Stimulated activated CD8-positive, alpha-beta memory T cell treated with anti-CD3 and anti-CD28 coated beads, Interleukin-15, amount 100 ng/mL, for 4 hours (primary cell): Measurements from ENCODE around the gene ACOT12.
"Not testable (repeated sequence)": the region's sequence is repeated elsewhere in the genome, so short reads cannot be mapped to it uniquely, and the experiment has no call there.

ENCODE experiments used
- DNase-seq, 2 donors: peaks; one replicate each; pipeline ENCODE4 v3.0.0-alpha.2; 2020; ENCODE audit warnings: low read depth in 2 of 2

Gene ACOT12

GRCh38 chr5:81338213-81338612, 55.7 kb downstream of the ACOT12 start:
- not testable (repeated sequence) for DNase-seq

DNA sequence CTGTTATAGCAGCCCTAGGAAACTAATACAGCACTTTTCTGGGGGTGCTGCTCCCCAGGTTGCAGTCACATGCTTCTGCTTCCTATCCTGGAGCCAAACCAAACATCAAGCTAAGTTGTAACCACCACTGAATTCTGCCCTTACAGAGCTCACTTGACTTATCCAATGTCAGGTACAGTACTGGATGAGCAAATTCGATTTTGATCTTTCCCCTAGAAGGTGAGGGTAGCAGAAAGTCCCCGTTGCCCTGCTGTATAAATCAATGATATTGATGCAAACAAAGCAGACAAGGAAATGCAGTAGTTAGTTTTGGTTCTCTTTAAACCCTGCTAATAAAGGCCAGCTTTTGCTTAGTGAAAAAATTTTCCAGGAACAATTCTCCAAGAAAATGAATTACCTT, 56.1 kb downstream of the ACOT12 start:
- DNase-seq, result no peak

DNA sequence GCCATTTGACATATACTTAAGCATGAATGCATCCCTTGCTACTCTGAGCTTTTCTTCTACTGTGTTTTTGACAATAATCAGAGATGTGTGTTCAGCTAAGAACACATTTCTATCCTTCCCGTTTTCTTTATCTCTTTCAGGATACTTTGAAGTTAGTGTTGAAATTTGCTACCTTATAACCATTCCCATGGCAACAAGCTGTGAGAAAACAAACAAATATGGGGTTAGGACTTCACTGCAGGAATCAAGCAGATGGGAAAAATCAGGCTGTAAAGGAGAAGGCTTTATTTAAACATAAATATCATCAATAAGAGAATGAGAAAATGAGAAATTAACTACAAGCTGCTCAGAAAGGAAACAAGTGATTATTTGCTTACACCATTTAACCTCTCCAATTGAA, 57.4 kb downstream of the ACOT12 start:
- no peak for DNase-seq

- DNase-seq, result no peak
Measured at GRCh38 chr5:81335946-81336345, 58.0 kb downstream of the ACOT12 start.

- DNase-seq, result no peak
Measured at GRCh38 chr5:81334304-81335061, 59.5 kb downstream of the ACOT12 start.

DNA sequence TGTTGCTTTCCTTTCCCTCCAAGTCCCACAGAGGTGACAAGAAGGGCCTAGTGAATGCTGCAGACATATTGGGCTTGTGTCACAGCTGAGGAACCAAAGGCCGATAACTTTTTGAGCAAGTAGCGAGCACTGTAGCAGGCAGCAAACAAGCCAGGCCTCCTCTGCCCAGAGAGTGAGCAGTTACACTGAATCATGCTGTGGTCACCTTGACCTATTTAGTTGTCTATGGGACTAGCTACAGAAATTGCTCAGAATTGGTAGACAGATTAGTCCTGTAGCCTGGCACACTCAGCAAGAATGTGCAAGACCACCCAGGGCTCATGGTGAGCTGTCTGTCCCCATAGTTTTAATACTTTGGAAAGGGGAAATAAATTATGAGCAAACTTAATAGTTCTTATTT, 67.4 kb downstream of the ACOT12 start:
- DNase-seq, result no peak

GRCh38 chr5:81317536-81317935, 76.4 kb downstream of the ACOT12 start:
- DNase-seq, result no peak

GRCh38 chr5:81316571-81316970, 77.4 kb downstream of the ACOT12 start:
- DNase-seq, result no peak

DNA sequence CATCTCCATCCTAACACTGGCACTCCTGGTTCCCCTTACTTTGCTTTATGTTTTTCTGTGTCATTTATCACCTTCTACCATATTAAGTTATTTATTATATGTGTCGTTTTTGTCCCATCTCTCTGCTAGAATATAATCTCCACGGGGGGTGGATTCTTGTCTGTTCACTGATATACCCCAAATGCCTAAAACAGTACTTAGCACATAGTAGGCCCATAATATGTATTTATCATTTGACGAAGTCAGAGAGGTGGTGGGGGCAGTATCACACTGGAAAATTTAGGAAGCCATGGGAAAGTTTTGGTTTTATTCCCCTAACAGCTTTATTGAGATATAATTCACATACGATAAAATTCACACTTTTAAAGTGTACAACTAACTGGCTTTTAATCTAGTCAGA, 78.1 kb downstream of the ACOT12 start:
- no peak for DNase-seq

- DNase-seq, result no peak
Measured at GRCh38 chr5:81315336-81315735, 78.6 kb downstream of the ACOT12 start.

DNA sequence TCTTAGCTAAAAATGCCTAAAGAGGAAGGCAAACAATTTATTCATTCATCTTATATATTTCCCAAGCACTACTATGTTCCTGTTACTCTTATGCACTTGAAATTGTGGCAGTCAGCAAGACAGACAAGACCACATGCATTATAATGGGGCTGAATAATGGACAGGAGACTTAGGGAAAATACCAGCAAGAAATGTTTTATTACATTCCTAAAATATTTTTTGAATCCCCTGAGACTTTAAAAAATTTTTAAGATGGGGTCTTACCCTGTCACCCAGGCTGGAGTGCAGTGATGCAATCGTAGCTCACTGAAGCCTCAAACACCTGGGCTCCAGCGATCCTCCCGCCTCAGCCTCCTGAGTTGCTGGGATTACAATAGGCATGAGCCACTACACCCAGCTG, 79.4 kb downstream of the ACOT12 start:
- DNase-seq, result no peak

DNA sequence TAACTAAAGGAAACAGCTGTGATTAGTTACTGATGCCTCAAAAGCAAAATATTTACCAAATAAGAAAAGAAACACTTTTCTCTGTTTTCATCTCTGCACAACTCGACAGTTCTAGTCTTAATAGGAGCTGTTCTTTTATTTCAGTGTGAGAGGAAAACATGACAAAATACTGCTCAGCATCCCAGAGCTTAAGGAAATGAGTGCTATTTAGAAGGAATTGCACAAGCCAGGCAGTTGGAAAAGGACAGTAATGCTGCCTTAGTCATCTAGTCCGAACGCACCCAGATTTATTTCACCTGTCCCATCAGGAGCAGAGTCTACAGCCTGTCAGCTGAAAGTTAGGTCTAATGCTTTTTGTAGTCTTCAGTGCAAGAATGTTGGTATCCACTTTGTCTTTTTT, 80.2 kb downstream of the ACOT12 start:
- DNase-seq, result no peak

- DNase-seq, result no peak
Measured at GRCh38 chr5:81313278-81313677, 80.7 kb downstream of the ACOT12 start.

DNA sequence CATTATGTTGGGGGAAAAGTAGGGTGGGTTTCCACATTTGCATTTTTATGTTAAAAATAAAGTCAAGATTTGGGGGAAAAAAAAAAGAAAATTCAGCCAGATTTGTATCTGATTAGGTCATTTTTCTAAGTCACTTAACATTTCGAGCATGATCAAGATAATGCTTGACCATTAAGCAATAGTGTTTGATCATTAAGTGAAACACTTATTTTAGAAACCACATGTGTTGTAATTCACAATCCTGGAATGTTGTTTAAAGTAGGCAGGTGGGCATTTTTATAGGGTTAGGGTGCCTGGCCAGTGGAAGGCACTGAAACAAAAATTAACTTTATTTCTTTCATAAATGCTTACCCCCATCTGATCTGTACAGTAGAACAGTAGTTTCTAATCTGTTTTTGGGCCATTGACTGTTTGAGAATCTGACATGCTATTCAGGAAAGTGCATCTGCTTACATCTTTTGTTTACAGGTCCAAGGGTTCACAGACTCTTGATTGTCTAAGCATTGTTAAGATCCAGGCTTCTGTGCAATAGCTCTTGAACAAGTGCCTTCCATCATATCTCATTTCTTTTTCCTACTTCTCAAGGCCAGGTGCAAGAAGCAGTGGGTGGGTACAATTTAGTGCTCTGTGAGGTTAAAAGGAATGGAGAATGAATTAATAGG, 83.4 kb downstream of the ACOT12 start:
- DNase-seq, result no peak

GRCh38 chr5:81308836-81309235, 85.1 kb downstream of the ACOT12 start:
- DNase-seq, result no peak

GRCh38 chr5:81305785-81306184, 88.1 kb downstream of the ACOT12 start:
- DNase-seq, result no peak

- no peak for DNase-seq
Measured at GRCh38 chr5:81303563-81303962, 90.4 kb downstream of the ACOT12 start.

GRCh38 chr5:81302596-81302995, 91.3 kb downstream of the ACOT12 start:
- no peak for DNase-seq

DNA sequence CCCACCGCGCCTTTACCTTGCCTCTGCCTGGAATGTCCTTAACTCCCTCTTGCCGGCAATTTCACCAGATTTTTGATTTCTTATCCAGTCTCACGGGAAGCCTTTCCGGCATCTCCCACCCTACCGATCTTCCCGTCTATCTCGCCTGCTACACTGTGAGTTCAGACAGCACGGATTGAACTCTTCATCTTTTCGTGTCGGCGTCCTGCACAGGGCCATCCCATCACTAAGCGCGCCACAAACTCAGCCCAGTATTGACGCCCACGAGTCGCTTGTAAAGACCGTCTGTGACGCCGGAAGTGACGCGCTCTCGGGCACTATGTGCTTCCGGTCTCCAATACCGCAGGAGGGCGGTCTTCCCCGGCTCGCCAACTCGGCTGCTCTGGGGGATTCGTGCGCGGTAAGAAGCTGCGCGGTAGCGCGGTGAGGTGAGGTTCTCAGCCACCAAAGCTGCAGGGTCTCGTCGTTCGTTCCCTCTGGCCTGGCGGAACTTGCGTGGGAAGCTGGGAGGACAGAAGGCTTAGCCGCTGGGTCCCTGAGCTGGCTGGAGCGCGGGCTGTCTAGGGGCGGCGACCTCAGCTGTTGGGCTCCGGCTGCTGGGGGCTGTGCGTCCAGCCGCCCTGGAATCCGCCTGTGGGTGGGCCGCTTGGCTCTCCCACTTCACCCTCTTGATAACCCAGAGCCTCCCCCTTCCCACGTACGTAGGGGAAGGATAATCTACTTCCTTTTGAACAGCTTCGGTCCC, 92.5 kb downstream of the ACOT12 start, which contains the start of gene ZCCHC9:
TSS of gene ZCCHC9 (plus strand) at position 317 of the 745 bp plus-strand sequence. CDS start 3,171 bp downstream, outside the sequence.
- DNase-seq, result peak; percentile 82 to 86

DNA sequence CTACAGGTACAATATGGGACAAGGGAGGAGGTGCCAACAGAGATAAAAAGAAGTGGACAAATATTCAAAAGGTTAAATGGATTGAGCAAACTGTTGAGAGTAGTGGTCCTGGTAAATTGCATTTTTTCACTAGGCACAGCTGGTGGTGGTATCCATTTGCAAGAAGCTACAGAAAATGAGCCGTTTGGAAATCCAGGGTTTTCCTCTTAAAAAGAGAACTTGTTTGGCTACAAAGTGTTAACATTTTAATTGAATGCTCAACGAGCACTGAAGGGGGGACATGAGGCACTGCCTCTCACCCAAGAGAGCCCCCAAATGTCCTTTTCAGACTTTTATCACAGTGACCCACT, 93.0 kb downstream of the ACOT12 start:
- DNase-seq, result no peak

GRCh38 chr5:81297531-81297930, 96.4 kb downstream of the ACOT12 start:
- no peak for DNase-seq

GRCh38 chr5:81294021-81294420, 99.9 kb downstream of the ACOT12 start:
- not testable (repeated sequence) for DNase-seq

DNA sequence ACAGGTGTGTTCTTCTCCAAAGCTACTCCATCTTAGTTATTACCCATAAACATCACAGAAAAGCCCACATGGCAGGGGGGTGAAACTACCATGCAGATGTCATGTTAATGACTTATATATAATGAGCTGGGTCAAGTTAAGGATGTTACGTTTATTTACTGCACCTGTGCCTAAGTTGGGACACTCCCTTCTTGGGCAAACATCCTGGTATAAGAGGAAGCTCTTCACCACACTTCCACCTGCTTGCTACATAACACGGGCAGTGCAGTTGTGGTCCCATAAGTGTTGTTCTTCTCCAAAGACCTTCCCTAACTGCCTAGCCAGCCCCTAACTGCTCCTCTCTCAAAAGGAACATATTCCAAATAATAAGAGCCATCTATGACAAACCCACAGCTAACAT, 101.8 kb downstream of the ACOT12 start:
- DNase-seq, result no peak
